Mucosa of gallbladder (tissue), 1 donor: ENCODE data around the gene UNC13D. TPM values are rescaled to one million over a fixed set of nuclear protein-coding genes. Genes with fewer than 3 reads are reported as not detected.
"Not testable (repeated sequence)": the region's sequence is repeated elsewhere in the genome, so short reads cannot be mapped to it uniquely, and the experiment has no call there.

Source experiments
- DNase-seq: peaks from one replicate; pipeline ENCODE4 v3.0.0-alpha.2; 2020; ENCODE audit warnings: low spot score
- total RNA-seq: library from RNA; stranded (reverse); gene quantifications from one replicate; pipeline ENCODE4 v1.2.1, GENCODE V29; 2021
- donor health status: DM: no; HTN: no; CAD: no.

The UNC13D gene
- total RNA-seq, 1 donor from 2014 or later = 26.4 TPM

GRCh38 chr17:75820094-75821080, 23.8 kb downstream of the UNC13D start:
- no peak for DNase-seq

- DNase-seq = no peak
Measured at GRCh38 chr17:75819678-75820077, 24.5 kb downstream of the UNC13D start.

- DNase-seq = no peak
Measured at GRCh38 chr17:75819116-75819515, 25.1 kb downstream of the UNC13D start.

GRCh38 chr17:75818326-75818885, 25.8 kb downstream of the UNC13D start:
- DNase-seq = no peak

- DNase-seq = no peak
Measured at GRCh38 chr17:75817571-75817970, 26.6 kb downstream of the UNC13D start.

- no peak for DNase-seq
Measured at GRCh38 chr17:75816693-75817092, 27.5 kb downstream of the UNC13D start.

GRCh38 chr17:75815399-75815798, 28.8 kb downstream of the UNC13D start:
- DNase-seq = no peak

- no peak for DNase-seq
Measured at GRCh38 chr17:75814900-75815373, 29.3 kb downstream of the UNC13D start.

GRCh38 chr17:75814021-75814395, 30.2 kb downstream of the UNC13D start:
- DNase-seq = no peak

- no peak for DNase-seq
Measured at GRCh38 chr17:75813081-75814020, 30.9 kb downstream of the UNC13D start.

GRCh38 chr17:75812096-75813013, 31.8 kb downstream of the UNC13D start:
- no peak for DNase-seq

GRCh38 chr17:75811174-75811573, 33.0 kb downstream of the UNC13D start:
- no peak for DNase-seq

GRCh38 chr17:75810756-75811155, 33.4 kb downstream of the UNC13D start:
- not testable (repeated sequence) for DNase-seq

- DNase-seq = no peak
Measured at GRCh38 chr17:75810216-75810615, 34.0 kb downstream of the UNC13D start.

- DNase-seq = no peak
Measured at GRCh38 chr17:75809631-75810111, 34.5 kb downstream of the UNC13D start.

- DNase-seq = no peak
Measured at GRCh38 chr17:75808905-75809621, 35.1 kb downstream of the UNC13D start.

- DNase-seq = no peak
Measured at GRCh38 chr17:75808549-75808904, 35.7 kb downstream of the UNC13D start.

GRCh38 chr17:75807861-75808260, 36.3 kb downstream of the UNC13D start:
- no peak for DNase-seq

- DNase-seq = no peak
Measured at GRCh38 chr17:75806822-75807500, 37.2 kb downstream of the UNC13D start.
